ENCODE results near the gene MAX.

The MAX gene

DNA sequence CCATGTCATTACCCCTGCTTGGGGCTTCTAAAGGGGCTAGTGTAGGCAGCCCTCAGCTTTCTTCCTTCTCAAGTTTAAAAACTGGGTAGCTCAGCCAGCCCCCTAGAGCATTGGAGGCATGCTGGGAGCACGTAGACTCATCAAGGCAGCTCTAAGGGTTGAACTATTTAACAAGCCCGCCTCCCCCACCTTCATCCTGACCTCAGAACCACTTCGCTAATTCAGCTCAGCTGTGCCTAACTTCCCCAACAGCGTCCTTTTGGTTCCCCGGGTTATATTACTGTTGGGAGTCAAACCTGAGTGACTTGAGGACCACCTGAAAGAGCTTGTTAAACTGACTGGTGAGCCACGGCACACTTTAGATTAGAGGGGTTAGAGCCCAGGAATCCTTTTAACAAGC, 30.1 kb downstream of the MAX start:
- DNase-seq: no peak

DNA sequence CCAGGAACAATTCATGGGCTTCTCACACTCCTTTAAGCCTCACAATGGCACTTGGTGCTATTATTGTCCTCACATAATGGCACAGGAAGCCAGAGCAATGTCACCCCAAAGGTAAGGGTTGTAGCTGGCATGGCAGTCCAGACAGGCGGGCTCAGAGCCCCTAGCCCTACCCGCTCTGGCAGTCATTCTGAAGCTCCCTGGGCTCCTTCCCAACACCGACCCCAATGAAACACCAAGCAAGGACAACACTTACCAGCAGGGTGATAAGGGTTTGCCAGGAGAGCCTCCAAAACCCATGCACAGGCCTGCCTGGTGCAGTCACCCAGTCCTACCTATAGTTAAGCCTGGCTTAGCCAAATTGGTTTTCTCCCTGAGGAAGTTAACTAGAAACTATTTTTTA, 30.8 kb downstream of the MAX start:
- no peak for DNase-seq

DNA sequence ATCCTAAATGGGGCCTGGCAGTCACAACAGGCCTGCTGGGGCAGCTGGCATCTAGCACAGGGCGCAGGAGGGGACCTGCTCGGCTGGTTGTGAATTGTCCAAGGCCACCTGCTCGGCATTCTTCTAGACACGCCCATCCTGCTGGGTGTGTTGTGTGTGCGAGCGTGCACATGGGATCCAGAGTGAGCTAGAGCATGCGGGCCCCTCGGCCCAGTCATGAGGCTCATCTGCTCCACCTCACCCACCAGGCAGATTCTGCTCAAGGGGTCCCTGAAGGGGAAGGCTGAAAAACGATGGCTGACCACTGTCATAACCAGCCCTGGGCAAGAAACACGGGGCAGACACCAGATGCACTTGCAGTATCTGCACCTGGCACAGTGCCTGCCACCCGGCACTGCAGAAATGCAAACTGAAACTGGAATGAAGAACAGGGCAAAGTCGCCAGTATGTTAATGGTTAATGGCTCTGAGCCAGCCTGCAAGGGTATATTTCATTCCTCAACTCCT, 31.8 kb downstream of the MAX start:
- no peak for DNase-seq

DNA sequence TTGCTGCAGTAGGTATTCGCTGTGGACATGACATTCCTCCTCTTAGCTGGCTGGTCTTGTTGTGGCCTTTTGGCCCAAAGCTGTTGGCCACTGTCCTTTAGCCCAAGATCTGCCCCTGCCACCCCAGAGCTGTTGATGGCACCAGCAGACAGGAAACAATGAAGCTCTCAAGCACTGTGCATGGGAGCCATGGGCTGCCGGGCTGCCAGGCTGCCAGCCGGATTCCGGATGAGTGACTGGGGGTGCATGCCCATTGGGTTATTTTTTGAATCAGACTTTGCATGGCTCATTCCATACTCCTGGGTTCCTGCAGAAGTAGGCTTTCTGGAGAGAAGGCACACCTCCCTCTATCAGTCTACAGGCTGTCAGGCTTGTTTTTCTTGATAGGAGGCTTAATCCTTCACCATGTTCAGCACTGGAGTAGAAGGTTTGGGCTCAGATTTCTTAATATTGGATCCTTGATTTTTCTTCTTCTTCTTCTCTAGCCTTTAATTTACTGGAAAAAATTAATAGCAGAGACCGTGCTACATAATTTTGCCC, 32.4 kb downstream of the MAX start:
- no peak for DNase-seq

DNA sequence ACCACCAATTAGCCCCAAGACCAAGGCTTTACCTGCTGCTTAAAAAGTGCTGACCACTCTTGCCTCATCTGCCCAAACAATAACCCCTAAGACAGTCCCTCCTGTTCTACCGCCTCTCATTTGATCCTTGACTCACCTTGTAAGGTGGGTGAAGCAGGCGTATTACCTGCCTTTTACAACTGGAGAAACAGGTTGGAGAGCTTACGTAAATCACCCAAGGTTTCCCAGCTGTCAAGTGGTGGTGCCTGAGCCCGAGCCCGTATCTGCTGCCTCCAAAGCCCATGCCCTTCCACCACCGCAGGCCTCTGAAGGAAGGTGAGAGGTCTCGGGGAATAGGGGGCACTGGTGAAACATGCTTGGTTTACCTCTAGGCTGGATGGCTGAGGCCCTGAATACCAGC, 36.6 kb downstream of the MAX start:
- no peak for DNase-seq

DNA sequence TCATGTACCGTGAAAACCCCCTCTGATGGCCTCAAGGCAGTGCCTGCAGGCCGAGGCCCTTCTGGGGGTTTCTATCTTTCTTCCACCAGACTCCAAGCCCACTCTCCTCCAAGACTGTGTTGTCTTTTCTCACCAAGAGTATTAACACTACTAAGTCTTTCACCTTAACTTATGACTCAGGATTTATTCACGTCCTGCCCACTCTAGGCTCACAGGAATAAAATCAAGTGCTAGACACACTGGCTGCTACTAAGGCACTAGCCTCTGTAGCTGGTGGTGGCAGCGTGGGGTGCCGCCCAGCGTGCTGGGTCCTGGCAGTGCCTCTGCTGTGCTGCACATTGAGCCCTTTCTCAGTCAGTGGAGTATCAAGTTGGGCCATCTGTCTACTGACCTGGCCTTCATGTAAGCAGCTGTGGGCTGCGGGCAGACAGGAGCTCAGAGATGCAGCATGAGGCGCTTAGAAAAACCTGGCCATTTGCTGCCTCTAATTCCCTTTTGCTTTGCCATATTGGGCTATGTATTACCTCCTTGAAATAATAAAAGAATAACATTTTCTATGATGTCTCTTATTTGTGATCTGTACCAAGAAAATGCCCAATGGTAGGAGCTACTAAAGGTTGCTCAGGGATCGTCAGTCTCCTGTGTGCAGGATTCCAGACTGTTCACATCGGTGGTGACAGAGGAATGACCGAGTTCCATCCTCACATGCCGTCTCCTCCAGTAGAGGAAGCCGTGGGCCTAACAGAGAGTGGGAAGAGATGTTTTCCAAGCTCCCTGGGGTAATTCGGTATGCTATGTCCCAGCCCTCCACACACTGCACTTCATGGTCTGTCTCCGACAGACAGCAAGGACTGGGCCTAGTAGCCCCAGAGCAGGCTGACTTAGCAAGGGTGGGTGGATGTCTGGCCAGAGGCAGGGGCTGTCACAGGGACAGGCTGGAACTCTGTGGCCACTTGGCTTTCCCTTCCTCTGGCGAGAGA, 39.9 kb downstream of the MAX start:
- DNase-seq: no peak

DNA sequence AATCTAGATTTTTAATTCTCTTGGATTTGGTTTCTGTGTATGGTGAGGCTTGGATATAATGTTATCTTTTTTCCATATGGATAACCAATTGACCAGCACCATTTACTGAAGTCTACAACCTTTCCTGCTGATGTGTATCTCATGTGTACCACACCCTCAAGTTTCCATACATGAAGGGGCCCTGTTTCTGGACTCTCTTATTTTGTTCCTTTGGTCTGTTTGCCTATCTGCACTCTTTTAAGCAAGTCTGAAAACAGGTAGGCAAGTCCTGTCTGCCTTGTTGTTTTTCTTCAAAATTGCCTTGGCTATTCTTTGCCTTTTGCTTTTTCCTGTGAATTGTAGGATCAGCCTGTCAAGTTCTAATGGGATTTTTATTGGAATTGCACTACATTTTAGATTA, 44.6 kb downstream of the MAX start:
- DNase-seq: peak; percentile 63

DNA sequence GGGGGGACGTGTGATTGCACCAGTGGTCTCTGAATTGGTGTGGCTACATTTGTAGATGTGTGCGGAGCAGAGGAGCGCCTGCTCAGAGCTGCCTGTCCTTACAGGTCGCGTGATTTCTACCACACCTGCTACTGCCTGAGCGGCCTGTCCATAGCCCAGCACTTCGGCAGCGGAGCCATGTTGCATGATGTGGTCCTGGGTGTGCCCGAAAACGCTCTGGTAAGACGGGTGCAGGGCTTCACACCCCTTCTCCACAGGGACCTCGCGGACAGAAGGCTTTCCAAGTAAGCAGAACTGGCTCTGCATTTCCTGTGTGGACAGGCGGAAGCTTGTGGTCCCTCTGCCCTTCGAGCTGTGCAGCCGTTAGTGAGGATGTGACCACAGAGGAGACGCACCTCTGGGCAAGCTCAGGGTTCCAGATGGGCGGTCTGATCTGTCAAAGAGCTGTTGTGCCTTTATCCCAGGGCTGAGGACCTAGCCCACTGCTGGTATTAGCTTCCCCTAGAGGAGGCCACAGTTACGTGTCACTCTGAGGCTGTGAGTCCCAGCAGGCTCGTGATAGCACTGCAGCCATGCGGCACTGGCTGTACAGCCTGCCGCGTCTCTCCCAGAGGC, 47.7 kb downstream of the MAX start:
- peak; percentile 98 for DNase-seq

DNA sequence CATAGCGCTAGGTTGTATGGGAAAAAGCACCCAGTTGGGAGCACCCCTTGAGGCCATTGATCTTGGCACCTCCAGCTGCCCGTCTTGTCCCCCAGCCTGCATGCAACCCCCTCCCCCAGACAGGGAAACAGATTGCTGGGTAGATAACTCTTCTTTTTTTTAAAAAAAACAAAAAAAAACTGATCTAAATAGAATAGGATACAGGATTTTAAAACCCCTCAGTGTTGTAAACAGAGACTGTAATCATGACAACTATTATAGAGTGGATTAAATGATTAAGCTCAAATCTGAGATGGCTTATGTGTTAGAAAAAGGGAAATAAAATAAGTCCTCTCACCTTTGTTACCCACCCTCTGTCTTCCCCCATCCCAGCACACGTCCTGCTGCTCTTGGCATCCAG, 48.9 kb downstream of the MAX start:
- no peak for DNase-seq

DNA sequence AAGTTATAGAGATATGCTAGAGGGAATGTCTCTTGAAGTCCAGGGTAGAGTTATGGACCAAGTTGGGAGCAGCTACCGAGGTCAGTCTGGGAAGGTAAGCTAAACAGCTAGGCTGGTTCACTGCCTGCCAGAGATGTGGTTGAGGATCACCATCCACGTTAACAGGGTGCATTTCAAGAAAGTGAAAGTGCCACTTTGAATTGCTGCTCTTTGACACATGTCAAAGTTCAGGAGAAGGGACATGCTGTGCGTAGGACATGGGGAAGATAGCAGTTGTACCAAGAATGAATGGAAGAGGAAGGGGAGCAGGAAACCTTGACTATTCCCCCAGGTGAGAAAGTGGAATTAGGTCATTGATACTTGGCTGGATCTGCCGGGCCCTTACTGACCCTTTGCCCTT, 49.5 kb downstream of the MAX start:
- DNase-seq: no peak

DNA sequence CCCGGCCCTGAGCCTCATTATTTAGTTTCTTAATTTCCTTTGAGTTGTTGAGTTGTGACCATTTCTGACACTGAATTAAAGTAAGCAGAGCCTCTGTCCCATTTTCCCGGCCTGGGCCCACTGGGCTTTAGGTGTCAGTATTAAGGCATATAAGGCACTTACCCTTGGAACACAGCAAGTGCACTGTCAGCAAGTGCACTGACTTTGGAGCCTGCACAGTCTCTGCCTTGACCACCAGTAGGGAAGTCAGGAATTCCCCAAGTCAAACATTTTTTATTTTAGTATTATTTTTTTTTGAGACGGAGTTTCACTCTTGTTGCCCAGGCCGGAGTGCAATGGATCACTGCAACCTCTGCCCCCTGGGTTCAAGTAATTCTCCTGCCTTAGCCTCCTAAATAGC, 56.6 kb downstream of the MAX start:
- no peak for DNase-seq

DNA sequence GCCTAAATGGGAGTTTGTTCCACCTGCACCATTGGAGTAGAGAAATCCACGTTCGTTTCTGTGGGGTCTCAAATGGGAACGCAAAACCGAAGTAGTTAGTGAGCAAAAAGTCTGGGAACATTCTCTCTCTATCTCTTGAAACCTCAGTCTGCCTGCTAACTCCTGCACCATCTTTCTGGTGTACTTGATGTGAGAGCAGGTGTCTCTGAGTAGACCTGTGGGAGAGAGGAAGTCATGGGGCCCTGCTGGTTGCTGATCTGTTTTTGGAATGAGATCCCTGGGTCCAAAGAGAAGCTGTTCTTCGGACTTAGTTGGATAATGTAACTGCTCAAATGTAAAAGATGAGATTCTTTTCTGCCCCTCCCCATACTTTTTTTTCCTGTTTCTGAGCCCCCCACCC, 57.3 kb downstream of the MAX start:
- DNase-seq: peak; percentile 53

DNA sequence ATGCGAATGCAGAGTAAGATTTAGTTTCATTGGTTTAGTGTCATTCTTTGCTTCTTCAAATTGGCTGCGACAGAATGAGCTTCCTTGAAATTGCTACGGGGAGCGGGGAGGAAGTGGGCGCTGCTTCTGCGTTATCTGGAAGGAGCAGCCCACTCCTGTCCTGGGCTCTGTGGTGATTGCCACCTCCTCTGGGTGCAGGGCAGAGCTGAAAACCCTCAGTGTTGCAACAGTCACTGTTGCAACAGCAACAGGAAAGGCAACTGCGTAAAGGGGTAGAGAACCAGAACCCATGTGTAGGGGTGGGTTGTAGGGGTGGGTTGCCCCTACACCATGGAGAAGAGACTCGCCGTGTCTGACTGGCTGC, 57.7 kb downstream of the MAX start:
- DNase-seq: peak; percentile 99

DNA sequence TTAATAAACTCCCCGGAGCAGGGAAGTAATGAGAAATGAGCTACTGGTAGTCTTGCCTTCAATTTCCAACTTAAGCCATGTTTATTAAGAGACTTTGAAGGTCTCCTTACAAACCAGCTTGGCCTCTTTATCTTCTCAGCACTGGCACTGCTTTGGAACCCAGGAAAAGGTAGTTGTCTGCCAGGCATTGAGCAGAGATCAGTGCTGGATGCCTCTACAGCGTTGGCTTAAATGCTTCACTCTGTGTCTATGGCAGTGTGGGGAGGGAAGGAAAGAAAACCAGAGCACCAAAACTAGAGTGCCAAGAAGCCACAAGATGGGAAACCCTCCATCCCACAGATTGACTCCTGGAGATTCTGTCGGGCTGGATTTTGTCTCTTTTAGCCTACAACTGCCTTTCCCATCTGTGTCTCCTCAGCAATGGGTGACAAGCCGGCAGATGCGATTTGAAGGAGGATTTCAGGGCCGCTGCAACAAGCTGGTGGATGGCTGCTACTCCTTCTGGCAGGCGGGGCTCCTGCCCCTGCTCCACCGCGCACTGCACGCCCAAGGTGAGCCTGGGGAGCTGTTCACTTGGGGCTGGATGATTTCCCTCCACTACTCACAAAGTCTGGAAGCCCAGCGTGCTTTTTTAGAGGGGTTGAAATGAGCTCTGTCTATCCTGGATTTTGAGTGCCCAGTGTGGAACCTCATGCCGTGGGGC, 58.3 kb downstream of the MAX start:
- DNase-seq: peak; percentile 30

DNA sequence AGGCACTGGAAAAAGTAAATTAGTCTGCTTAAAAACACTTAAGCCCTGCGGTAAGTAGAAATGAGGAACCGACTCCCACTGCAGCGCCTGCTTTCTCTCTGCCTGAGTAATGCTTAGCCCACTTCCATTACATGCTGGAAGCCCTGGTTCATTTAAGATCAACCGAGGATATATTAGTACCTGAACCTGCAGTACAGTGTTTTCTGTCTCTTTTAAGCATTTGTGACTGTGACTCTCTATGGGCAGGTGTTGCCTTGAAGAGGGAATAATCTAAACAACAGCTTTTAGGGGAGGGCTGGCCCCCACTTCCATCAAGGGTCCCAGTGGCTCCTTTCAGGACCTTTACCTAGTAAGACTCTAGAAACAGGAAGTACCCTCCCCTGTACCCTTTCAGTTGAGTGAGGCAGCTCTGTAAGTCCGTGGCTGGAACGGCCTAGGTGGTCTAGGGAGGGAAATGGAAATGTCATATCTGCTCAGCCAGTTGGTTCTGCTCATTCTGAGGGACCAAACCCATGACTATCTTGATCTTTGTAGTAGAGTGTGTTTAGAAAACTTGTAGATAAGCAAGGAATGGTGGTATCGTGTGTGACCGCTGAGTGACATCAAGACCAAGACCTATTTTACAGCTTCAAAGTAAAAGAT, 59.5 kb downstream of the MAX start:
- DNase-seq: peak; percentile 98

DNA sequence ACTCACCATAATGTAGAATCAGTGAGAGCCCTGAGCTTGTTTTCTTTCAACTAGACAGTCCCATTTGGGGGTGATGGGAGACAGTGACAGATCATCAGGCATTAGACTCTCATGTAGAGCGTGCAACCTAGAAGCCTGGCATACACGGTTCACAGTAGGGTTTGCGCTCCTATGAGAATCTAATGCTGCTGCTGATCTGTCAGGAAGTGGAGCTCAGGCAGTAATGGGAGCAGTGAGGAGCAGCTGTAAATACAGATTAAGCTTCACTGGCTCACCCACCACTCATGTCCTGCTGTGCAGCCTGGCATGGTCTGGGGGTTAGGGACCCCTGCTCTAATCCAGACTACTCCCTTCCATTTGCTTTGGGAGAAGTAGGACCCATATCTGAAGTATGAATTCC, 60.0 kb downstream of the MAX start:
- peak; percentile 78 for DNase-seq

DNA sequence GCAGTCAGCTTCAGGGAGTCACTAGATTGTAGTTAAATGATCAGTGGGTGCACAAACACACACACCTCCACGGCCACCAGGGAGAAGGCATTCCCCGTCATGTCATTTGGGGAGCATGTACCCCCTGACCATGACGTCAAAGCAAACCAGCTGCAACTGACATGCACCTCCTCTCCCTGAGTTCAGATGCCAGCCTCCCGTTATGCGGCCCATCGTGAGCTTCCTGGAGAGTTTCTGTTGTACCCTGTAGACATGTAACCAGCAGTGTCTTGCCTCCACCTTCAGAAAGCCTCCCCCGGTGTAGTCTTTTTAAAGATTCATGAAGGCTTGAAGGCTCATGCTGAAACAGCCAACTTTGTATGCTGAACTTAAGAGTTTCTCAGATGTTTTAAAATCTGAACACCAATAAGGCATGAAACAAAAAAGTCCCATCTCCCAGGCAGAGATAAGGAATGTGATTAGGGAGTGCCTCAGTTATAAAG, 60.8 kb downstream of the MAX start:
- no peak for DNase-seq

DNA sequence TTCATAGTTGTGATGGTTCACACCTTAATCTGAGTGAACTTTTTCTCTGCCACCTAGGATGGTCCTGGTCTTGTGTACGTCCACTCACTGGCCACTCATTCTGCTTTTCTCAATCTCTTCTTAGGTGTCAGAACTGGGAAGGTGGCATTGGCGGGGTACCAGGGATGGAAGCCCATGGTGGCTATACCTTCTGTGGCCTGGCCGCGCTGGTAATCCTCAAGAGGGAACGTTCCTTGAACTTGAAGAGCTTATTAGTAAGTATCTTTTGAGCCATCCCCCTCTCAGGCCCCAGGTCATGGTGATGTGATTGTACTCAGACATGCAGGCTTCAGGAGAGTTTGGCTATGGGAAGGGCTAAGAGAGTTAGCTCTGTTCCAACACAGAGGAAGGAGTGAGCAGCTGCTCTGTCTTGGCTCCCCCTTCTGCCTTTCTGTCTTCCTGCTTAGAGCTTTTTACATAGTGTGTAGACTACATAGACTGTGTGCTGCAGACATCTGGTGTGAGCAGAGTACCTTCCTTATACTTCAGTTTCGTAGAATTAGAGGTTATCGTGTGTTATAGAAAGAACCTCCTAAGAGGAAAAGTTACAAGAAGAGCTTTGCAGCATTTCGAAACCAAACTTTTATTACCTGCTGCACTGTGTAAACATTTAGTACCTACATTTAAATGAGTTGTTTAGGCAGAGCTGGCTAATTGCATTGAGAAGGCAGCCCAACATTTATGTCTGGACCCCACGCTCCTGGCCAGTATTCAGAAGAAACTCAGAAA, 61.5 kb downstream of the MAX start:
- peak; percentile 44 for DNase-seq

DNA sequence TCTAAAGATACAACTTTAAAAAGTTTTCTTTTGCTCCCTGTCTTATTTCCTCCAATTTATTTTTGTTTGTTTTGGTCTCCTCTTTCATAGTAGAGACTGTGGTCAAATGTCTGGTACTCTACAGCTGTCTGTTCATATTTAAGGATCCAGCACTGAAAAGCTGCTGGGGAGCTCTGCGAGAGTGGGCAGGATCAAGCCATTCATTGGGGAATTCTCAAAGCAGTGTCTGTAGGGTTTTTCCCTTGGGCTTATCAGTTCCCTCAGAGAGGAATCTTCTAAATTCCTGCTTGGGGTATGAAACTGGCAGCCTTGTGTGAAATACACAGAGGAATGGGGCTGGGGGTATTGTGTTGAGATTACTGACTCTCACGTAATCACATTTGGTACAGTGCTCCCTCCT, 63.4 kb downstream of the MAX start:
- DNase-seq: no peak

DNA sequence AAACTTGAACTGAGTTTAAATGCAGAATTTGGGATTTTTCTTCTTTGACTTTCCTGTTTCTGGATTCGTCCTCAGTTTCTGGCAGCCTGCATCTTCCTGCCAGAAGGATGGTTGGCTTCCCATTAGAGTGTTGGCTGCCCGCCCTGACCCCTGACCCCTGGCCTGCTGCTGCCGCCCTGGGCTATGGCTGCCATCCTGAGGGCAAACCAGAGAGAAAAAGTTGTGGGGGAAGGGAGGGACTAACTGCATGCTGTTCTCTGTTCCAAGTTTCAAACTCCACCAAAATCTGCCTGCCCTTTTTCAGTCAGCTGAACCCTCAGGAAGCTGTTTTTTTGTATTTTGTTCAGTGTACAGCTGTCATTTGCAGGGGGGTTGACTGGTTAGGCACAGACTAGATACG, 67.3 kb downstream of the MAX start:
- DNase-seq: no peak

DNA sequence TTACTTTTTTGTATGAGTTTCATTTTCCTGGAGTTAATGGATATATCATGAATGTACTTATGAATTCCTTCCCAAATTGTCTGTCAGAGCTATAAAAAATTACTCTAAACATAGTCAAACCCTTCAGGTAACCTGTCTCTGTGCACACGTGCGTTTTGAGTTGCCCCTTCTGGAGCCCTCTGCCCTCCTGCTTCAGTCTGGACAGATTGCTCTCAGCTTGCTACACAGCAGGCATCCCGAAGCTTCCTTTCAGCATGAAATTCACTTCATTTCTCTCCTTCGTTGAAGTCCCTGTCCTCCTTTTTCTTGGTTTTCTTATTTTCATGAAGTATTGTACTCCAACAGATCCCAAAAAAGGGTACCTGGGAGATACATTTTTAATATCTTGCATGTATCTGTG, 68.3 kb downstream of the MAX start:
- no peak for DNase-seq

DNA sequence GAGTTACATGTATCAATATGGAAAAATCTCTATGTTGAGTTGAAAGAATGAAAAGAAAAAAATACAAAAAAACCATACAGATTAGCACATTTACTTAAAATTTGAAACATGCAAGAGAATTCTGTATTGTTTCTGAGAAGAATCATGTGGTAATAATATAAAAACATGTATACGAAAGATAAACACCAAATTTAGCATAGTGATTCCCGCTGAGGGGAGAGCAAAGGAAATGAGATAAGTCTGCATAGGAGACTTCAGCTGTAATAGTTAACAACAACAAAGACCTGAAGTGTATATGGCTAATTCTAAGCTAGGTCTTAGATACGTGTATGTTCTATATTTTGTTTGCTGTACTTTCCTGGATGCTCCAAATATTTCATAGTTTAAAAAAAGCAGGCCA, 69.1 kb downstream of the MAX start:
- DNase-seq: peak; percentile 73

All from hematopoietic multipotent progenitor cell treated with erythropoietin and hydrocortisone succinate and interleukin-3 and kit ligand, for 4 days (in vitro differentiated cells).